Colon (tissue), 2 donors: ENCODE results near the gene RAB17.

Source experiments
- FAIRE-seq: peaks from 2 replicates; lab custom pipeline; 2012; peaks lifted over from hg19 to GRCh38; lab: Jason Lieb, UNC
- donor health status: control.
- donor health status: control.

Gene RAB17

GRCh38 chr2:237558961-237559641, 31.4 kb downstream of the RAB17 start:
- FAIRE-seq = no peak

- FAIRE-seq = no peak
These were observed 32.9 kb downstream of the RAB17 start for GRCh38 chr2:237557633-237558015.

- FAIRE-seq = no peak
These were observed 33.5 kb downstream of the RAB17 start for GRCh38 chr2:237556773-237557632.

GRCh38 chr2:237555560-237555959, 35.0 kb downstream of the RAB17 start:
- FAIRE-seq = no peak

- no peak for FAIRE-seq
These were observed 36.6 kb downstream of the RAB17 start for GRCh38 chr2:237553948-237554347.

- FAIRE-seq = no peak
These were observed 37.6 kb downstream of the RAB17 start for GRCh38 chr2:237552908-237553307.

- no peak for FAIRE-seq
These were observed 39.4 kb downstream of the RAB17 start for GRCh38 chr2:237551071-237551574.

GRCh38 chr2:237549643-237550415, 40.7 kb downstream of the RAB17 start:
- no peak for FAIRE-seq

- FAIRE-seq = no peak
These were observed 41.3 kb downstream of the RAB17 start for GRCh38 chr2:237549216-237549615.

- FAIRE-seq = no peak
These were observed 42.6 kb downstream of the RAB17 start for GRCh38 chr2:237547841-237548416.

- no peak for FAIRE-seq
These were observed 43.6 kb downstream of the RAB17 start for GRCh38 chr2:237546876-237547395.

- no peak for FAIRE-seq
These were observed 44.3 kb downstream of the RAB17 start for GRCh38 chr2:237546040-237546875.

- no peak for FAIRE-seq
These were observed 48.4 kb downstream of the RAB17 start for GRCh38 chr2:237542001-237542704.

GRCh38 chr2:237541243-237541642, 49.3 kb downstream of the RAB17 start:
- no peak for FAIRE-seq

GRCh38 chr2:237540823-237541222, 49.7 kb downstream of the RAB17 start:
- no peak for FAIRE-seq

GRCh38 chr2:237540223-237540775, 50.2 kb downstream of the RAB17 start:
- FAIRE-seq = no peak

GRCh38 chr2:237539681-237540080, 50.9 kb downstream of the RAB17 start:
- no peak for FAIRE-seq

GRCh38 chr2:237538901-237539300, 51.6 kb downstream of the RAB17 start:
- no peak for FAIRE-seq

GRCh38 chr2:237538001-237538720, 52.4 kb downstream of the RAB17 start:
- no peak for FAIRE-seq
